AG08395 (cell line): ENCODE data around the gene PHF5A.

Experiments used
- DNase-seq: peaks from one replicate; pipeline ENCODE4 v3.0.0; 2012; ENCODE audit warnings: mixed read lengths, low spot score

PHF5A gene, protein sequence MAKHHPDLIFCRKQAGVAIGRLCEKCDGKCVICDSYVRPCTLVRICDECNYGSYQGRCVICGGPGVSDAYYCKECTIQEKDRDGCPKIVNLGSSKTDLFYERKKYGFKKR

DNA sequence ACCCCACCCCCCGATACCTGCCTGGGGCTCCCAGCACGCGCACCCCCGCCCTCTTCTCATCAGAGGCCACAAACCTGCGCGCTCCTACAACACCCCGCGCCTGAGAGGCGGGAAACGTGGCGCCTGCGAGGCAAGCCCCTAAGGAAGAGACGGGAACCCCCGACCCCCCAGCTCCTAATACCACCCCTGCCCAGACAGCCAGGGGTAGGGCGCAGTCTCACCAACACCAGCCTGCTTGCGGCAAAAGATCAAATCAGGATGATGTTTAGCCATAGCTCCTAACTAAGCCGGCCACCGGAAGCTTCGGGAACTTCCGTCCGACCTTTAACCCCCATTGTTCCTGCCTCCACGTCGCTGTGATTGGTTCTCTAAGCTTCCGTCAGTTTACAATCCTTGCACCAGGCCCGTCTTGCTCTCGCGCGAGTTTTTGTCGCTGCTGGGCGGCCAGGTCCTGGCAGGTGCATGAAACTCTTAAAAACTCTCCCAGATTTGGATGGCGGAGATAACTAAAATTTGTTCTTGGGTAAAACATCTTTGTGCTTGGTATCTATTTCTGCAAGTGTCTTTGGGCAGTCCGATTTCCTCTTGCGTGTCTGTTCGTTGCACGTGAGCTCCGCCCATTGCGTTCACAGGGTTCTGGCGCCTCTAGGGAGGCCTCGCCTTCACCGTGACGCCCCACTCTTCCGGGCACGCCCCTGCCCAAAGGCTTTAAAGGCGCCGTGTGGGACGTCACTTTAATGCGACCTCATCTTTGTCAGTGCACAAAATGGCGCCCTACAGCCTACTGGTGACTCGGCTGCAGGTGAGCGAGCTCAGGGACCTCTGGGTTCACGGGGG is at the start of gene PHF5A, which contains the start of gene ACO2:
TSS of gene PHF5A (minus strand) at position 312 of the 837 bp plus-strand sequence. CDS start at position 273, 39 bp downstream.
TSS of gene ACO2 (plus strand) at position 737 of the 837 bp plus-strand sequence. CDS start at position 767, 30 bp downstream.
- DNase-seq, result peak; percentile 97

DNA sequence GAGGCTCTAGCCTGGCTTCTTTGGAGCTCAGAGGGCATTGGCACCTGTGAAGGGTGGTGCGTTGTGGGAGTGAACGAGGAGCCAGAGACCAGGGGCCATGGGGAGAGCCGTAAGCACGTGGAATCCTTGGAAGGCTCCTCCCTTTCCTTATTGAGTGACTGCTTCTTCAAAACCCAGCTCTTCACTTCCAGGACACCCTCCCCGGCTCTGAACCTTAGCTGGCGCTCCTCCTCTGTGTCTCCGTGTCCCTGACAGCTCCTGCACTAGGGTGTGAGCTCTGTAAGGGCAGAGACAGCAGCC is 49.5 kb upstream of the PHF5A start:
- no peak for DNase-seq

GRCh38 chr22:41517172-41518047 is 48.9 kb upstream of the PHF5A start:
- peak; percentile 82 for DNase-seq

GRCh38 chr22:41516462-41516861 is 48.0 kb upstream of the PHF5A start:
- no peak for DNase-seq

- DNase-seq, result no peak
Measured at GRCh38 chr22:41513391-41513790, 44.9 kb upstream of the PHF5A start.

DNA sequence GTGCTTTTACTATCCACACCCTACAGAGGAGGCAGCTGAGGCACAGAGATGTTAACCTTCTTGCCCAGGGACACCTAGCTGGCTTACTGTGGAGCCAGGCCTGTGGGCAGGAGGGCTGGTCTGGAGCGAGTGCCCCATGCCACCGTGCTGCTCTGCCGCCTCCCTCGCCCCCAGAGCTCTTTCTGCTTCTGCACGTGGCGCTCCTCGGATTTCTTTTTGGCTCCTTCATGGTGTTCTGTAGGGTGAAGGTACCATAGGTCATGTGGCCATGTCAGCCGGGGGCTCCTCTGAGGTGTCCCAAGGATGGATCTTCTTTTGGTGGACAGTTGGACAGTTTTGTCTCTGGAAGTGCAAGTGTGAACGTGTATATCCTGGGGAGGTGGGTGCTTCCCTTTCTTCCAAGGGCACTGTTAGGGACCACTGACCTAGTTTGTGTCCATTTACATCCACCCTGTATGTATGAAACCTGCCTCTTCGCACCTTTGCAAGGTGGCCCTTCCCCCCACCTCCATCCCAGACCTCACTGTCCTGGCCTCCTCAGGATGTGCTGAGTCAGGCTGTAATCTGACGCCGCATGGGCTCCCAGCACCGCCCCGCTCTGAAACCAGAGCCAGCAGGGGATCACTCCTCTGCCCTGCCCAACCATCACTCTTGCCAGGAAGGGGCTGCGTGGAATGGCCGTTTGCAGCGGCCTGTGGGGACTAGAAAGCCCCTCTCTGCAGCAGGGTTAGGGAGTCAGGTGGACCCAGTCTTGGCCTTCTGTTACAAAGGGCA is 44.1 kb upstream of the PHF5A start:
- DNase-seq, result peak; percentile 84

DNA sequence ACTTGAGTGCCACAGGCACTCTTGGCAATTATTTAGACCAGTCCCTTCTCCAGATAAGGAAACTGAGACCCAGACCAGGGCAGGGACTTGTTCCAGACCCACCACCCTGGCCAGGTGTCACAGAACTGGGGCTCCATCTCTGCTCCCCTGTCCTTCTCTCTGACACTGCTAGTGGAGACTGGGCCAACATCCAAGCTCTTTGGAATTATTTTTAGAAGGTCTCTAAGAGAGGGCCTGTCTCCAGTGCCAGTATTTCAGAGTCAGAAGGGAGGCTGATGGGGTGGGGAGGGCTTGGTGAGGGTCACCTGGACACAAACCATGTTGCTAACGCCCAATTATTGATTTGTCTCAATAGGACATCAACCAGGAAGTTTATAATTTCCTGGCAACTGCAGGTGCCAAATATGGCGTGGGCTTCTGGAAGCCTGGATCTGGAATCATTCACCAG is 43.1 kb upstream of the PHF5A start:
- DNase-seq, result no peak

DNA sequence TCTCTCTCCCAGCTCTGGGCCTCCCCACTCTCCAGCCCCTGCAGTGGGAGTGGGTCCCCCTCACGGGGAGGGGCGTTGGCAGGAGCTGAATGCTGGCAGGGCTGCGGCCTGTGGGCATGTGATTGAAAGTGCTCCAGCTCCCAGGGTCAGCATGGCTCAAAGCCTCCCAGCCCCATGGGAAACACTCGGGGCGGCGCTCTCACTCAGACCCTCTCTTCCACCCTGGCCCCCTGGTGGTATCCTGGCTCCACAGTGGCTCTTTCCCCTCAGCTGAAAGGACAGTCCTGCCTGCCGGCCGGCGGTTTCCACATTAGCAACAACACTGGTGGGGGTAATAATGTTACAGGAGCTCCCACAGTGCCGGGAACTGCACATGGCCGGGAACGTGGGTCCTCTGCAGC is 40.3 kb upstream of the PHF5A start:
- DNase-seq, result no peak

DNA sequence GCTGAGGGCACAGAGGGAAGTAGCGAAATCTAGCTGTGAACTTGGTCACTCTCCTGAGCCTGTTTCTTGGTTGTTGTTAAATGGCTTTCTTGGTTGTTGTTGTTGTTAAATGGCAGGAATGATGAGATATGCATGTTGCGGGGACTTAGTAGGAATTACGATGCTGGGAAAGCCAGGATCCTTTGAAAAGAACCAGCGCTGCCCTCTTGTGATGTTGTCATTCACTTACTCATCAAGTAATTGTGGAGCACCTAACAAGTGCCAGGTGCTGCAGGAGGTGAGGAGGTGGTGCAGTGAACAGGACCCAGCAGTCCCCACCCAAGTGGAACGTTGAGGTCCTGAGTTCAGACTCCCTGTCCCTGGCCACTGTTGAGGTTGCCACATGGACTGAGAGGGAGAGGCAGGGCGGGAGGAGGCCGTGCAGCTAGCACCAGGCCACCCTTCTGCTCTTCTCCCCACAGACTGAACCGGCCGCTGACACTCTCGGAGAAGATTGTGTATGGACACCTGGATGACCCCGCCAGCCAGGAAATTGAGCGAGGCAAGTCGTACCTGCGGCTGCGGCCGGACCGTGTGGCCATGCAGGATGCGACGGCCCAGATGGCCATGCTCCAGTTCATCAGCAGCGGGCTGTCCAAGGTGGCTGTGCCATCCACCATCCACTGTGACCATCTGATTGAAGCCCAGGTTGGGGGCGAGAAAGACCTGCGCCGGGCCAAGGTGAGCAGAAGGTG is 39.0 kb upstream of the PHF5A start:
- no peak for DNase-seq

DNA sequence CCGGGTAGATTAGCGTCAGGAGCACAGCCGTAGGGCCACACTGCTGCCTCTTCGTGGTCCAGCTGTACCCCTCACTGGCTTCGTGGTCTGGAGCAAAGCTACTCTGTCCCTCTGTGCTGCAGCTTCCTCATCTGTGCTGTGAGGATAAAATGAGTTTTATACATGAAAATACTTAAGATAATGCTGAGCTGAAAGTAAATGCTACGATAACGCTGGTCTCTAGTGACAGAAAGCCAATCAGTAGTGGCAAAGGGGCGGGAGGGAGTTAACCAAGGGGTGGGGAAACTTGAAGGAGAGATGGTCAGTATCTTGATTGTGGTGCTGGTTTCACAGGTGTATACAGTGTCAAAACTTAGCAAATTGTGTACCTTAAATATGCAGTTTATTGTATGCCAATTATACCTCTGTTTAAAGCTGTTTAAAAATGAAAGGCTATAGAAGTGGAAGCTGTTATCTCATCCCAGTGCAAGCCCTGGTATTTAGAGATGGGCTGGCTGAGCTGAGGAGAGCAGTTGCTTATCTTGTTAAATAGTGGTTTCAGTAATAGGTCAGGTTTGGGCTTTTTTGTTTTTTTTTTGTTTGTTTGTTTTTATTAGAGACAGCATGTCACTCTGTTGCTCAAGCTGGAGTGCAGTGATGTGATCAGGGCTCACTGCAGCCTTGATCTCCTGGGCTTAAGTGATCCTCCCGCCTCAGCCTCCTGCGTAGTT is 37.2 kb upstream of the PHF5A start:
- DNase-seq, result no peak

DNA sequence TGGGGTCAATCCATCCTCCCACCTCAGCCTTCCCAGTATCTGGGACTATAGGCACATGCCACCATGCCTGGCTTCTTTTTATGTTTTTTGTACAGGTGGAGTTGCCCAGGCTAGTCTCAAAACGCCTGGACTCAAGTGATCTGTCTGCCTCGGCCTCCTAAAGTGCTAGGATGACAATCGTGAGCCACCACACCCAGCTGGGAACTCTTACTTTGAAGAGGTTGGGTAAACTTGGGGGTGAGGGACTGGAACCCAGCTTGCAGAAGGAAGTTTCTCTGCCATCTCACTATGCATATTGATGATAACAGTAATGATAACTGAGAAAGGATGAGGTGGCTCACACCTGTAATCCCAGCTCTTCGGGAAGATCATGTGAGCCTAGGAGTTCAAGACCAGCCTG is 36.3 kb upstream of the PHF5A start:
- no peak for DNase-seq

GRCh38 chr22:41504397-41504796 is 35.9 kb upstream of the PHF5A start:
- peak; percentile 52 for DNase-seq

- DNase-seq, result peak; percentile 41
Measured at GRCh38 chr22:41501209-41501608, 32.7 kb upstream of the PHF5A start.

- no peak for DNase-seq
Measured at GRCh38 chr22:41500303-41500702, 31.8 kb upstream of the PHF5A start.

- no peak for DNase-seq
Measured at GRCh38 chr22:41499624-41500280, 31.3 kb upstream of the PHF5A start.

GRCh38 chr22:41498303-41498835 is 29.9 kb upstream of the PHF5A start:
- DNase-seq, result no peak

DNA sequence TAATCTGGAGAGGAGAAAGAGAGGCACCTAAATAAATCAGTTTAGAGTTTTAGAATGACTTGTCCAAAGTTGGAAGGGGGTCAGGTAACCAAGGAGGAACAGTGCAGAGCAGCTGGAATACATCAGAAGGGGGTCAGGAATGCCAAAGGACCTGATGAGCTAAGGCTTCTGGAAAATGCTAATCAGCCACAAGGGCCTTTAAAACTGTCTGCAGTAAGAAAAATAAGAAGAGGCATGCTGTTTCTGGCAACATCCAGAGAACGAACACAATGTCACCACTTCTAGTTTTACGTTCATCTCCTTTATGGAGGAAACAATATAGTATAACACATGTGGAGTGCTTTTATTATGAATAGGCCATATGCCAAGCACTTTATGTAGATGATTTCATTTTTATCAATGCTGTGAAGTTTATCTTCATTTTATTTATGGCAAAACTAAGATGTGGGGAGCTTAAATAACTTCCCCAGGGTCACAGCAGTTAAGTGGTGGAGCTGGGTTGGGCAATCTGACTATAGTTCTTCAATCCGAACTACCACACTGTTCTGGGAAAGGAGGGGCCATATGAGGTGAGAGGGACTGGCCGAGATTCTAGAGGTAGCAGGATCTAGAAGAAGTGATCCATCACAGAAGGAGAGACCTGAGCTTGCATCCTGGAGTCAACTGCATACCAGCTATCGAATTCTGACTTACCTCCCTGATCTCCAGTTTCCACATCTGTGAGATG is 23.0 kb upstream of the PHF5A start:
- DNase-seq, result no peak

DNA sequence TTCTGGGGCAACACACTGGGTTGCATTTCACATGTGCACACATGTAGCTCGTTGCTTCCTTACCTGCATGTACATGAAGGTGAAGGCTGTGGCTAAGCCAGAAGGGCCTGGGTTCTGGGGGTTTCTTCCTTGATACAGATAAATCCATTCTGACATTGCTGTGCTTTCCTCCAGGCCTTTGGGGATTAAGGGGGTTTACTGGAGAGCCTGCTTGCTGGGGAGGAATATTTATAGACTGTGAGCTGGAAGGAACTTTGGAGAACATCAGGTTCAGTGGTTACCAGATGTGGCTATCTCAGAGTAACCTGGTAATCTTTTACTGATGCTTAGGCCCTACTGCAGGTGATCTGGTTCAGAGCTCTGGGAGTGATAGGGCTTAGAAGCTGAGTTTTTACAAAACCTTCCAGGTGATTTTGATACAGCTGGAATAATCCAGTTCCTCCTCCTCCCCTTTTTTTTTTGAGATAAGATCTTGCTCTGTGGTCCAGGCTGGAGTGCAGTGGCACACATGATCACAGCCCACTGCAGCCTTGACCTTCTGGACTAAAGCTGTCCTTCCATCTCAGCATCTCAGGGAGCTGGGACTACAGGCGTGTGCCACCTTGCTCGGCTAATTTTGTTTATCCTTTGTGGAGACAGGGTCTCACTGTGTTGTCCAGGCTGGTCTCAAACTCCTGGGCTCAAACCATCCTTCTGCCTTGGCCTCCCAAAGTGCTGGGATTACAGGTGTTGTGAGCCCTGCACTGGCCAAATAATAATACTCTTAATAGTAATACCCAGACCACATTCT is 20.3 kb upstream of the PHF5A start:
- DNase-seq, result no peak
